CD14-positive monocyte (primary cell): ENCODE data around the gene ATP13A3. TPM values are rescaled to one million over a fixed set of nuclear protein-coding genes. Genes with fewer than 3 reads are reported as not detected.

Experiments
- DNase-seq, 3 donors: peaks; one replicate each; pipeline ENCODE4 v3.0.0-alpha.2; 2011 to 2022
- H2AFZ ChIP-seq: 2 replicates; pipeline ENCODE4 v1.6.0; 2012; ENCODE audit warnings: mild to moderate bottlenecking, low read depth, low read length, inconsistent platforms; ENCODE audit not compliant: insufficient read depth, poor library complexity, severe bottlenecking
- H3K27ac ChIP-seq, 2 donors: 1 replicate in 1 of 2; 2 replicates in 1 of 2; pipeline ENCODE4 v1.5.1; 2012 to 2013; ENCODE audit warnings: low read length in 2 of 2, control low read depth in 1 of 2, inconsistent platforms in 1 of 2, low read depth in 1 of 2, mild to moderate bottlenecking in 1 of 2
- H3K27me3 ChIP-seq, 2 donors: one replicate each; pipeline versions ENCODE4 v1.6.0 to v1.6.1; 2011 to 2013; ENCODE audit warnings: low read length in 2 of 2; ENCODE audit not compliant: control insufficient read depth in 2 of 2, insufficient read depth in 2 of 2
- H3K36me3 ChIP-seq, 2 donors: replicated peaks in 1 of 2; 1 replicate in 1 of 2; 2 replicates in 1 of 2; pipeline versions ENCODE4 v1.5.1 to v1.6.1; 2012 to 2013; ENCODE audit warnings: low read length in 2 of 2, control low read depth in 1 of 2, inconsistent platforms in 1 of 2, mild to moderate bottlenecking in 1 of 2; ENCODE audit not compliant: insufficient read depth in 2 of 2, control insufficient read depth in 1 of 2
- H3K4me1 ChIP-seq, 2 donors: 1 replicate in 1 of 2; 2 replicates in 1 of 2; pipeline versions ENCODE4 v1.5.1 to v1.6.1; 2012 to 2013; ENCODE audit warnings: low read length in 2 of 2, control low read depth in 1 of 2, inconsistent platforms in 1 of 2, mild to moderate bottlenecking in 1 of 2, moderate library complexity in 1 of 2; ENCODE audit not compliant: insufficient read depth in 2 of 2, control insufficient read depth in 1 of 2
- H3K4me2 ChIP-seq: replicated peaks from 2 replicates; pipeline ENCODE3; 2012; ENCODE audit warnings: low read length, moderate library complexity, mild to moderate bottlenecking; ENCODE audit not compliant: poor library complexity, severe bottlenecking; ENCODE audit errors: extremely low read depth
- H3K4me3 ChIP-seq, 3 experiments: fragments of 200-600 bp in 1 of 3; sonication (generic) in 1 of 3; replicated peaks in 1 of 3; 1 replicate in 2 of 3; 2 replicates in 1 of 3; pipeline ENCODE4 v1.5.1; 2011 to 2013; ENCODE audit warnings: low read length in 3 of 3, mild to moderate bottlenecking in 3 of 3, control low read depth in 2 of 3, low read depth in 2 of 3, inconsistent platforms in 1 of 3, moderate library complexity in 1 of 3
- H3K79me2 ChIP-seq: 2 replicates; pipeline ENCODE4 v1.6.0; 2012; ENCODE audit warnings: mild to moderate bottlenecking, control low read depth, inconsistent platforms, low read length, moderate library complexity; ENCODE audit not compliant: insufficient read depth
- H3K9ac ChIP-seq: 2 replicates; pipeline ENCODE4 v1.6.0; 2017; ENCODE audit warnings: low read length, mild to moderate bottlenecking; ENCODE audit not compliant: insufficient read depth, poor library complexity, severe bottlenecking
- H3K9me3 ChIP-seq, 2 donors: replicated peaks in 1 of 2; 1 replicate in 1 of 2; 2 replicates in 1 of 2; pipeline versions ENCODE4 v1.5.1 to v1.6.1; 2012 to 2013; ENCODE audit warnings: low read length in 2 of 2, control low read depth in 1 of 2; ENCODE audit not compliant: control insufficient read depth in 1 of 2, insufficient read depth in 1 of 2
- H4K20me1 ChIP-seq: 2 replicates; pipeline ENCODE4 v1.6.0; 2012; ENCODE audit warnings: mild to moderate bottlenecking, low read length, control low read depth, moderate library complexity; ENCODE audit not compliant: insufficient read depth
- H3K27ac Mint-ChIP-seq, 7 donors: one replicate each; pipeline ENCODE4 v1.8.0; 2020; ENCODE audit warnings: mild to moderate bottlenecking in 7 of 7, mixed read lengths in 7 of 7, moderate library complexity in 6 of 7, inconsistent platforms in 2 of 7
- H3K27me3 Mint-ChIP-seq, 3 donors: one replicate each; pipeline ENCODE4 v1.8.0; 2021 to 2022; ENCODE audit warnings: low read depth in 3 of 3, mild to moderate bottlenecking in 3 of 3, mixed read lengths in 3 of 3, moderate library complexity in 3 of 3, inconsistent platforms in 1 of 3
- H3K36me3 Mint-ChIP-seq, 2 donors: one replicate each; pipeline ENCODE4 v1.8.0; 2020; ENCODE audit warnings: mixed read lengths in 2 of 2, inconsistent platforms in 1 of 2, mild to moderate bottlenecking in 1 of 2
- H3K4me1 Mint-ChIP-seq: one replicate; pipeline ENCODE4 v1.8.0; 2020; ENCODE audit warnings: mild to moderate bottlenecking, mixed read lengths
- H3K4me3 Mint-ChIP-seq, 2 donors: one replicate each; pipeline ENCODE4 v1.8.0; 2020; ENCODE audit warnings: mild to moderate bottlenecking in 2 of 2, mixed read lengths in 2 of 2, moderate library complexity in 1 of 2
- H3K9me3 Mint-ChIP-seq, 7 donors: one replicate each; pipeline ENCODE4 v1.8.0; 2020 to 2022; ENCODE audit warnings: mixed read lengths in 7 of 7, mild to moderate bottlenecking in 6 of 7, moderate library complexity in 6 of 7, inconsistent platforms in 2 of 7
- CTCF ChIP-seq: fragments of 200-600 bp; IDR thresholded peaks from one replicate; pipeline ENCODE4 v1.8.0; 2022; ENCODE audit warnings: antibody characterized with exemption, mild to moderate bottlenecking
- WGBS: methylation state at CpG from one replicate; pipeline ENCODE4 v1.1.5; 2013; ENCODE audit warnings: missing lambda C conversion rate; ENCODE audit not compliant: insufficient coverage; 5-methylcytosine and 5-hydroxymethylcytosine counted together
- intact Hi-C, 2 donors: fragments of 100-400 bp; cut with micrococcal nuclease; formaldehyde crosslinking; loops; one replicate each; pipeline versions ENCODE4 v1.15.0 to v1.15.1; 2023
- polyA plus RNA-seq, 3 donors: library from polyadenylated mRNA; depleted of rRNA in 1 of 3; unstranded in 2 of 3; stranded (reverse) in 1 of 3; fragments of 300-500 nt in 2 of 3; fragments of >200 nt in 1 of 3; fragmentation: Illumina TruSeq in 2 of 3; gene quantifications; 1 replicate in 2 of 3; 2 replicates in 1 of 3; pipeline ENCODE4 v1.2.3, GENCODE V29; 2012 to 2021

The ATP13A3 gene
- polyA plus RNA-seq, 3 donors = 4.7 to 19.5 (median 5.2) TPM

GRCh38 chr3:194475978-194476377 lies 10.8 kb downstream of the ATP13A3 start:
- Histone ChIP-seq H3K27ac (peak overlapping the region in 1 of 2 donors; percentile 15), H3K9ac (no peak overlapping the region), H3K79me2 (peaks cover 99% of the 10 kb centered on the region), H3K9me3 (no peaks in the 10 kb centered on the region), H2AFZ (no peak overlapping the region), H3K4me2 (no peak overlapping the region), H3K4me3 (no peak overlapping the region), H4K20me1 (peaks cover 79% of the 10 kb centered on the region), H3K4me1 (peaks cover 8 to 23% of the 10 kb centered on the region in 2 donors), H3K27me3 (no peaks in the 10 kb centered on the region), H3K36me3 (peaks cover 4 to 32% of the 10 kb centered on the region in 2 donors)
- Mint-ChIP-seq H3K9me3 (no peaks in the 10 kb centered on the region), H3K27ac (no peak overlapping the region), H3K4me1 (peaks cover 20% of the 10 kb centered on the region), H3K27me3 (no peaks in the 10 kb centered on the region), H3K36me3 (peaks cover 19 to 20% of the 10 kb centered on the region in 2 donors), H3K4me3 (no peak overlapping the region)
- 81% methylated on average over 4 of the region's 4 CpGs for WGBS
- DNase-seq = no peak
- no peak for TF ChIP-seq CTCF
- intact Hi-C loops = loop anchor here in 1 of 2 donors (5.0 kb wide), 1 partner anchor 96 kb away; no protein-coding TSS in a partner anchor

- H3K4me3 Mint-ChIP-seq = no peak overlapping the region
- peak overlapping the region in 2 of 7 donors; percentile 4 to 9 for H3K27ac Mint-ChIP-seq
- WGBS = no CpG with 5 or more reads among the region's 4 CpGs
- Histone ChIP-seq H2AFZ (no peak overlapping the region), H3K9ac (no peak overlapping the region), H3K4me2 (no peak overlapping the region), H3K36me3 (peaks cover 4 to 32% of the 10 kb centered on the region in 2 donors), H3K4me1 (peaks cover 4 to 18% of the 10 kb centered on the region in 2 donors), H3K9me3 (no peaks in the 10 kb centered on the region), H3K4me3 (no peak overlapping the region), H3K79me2 (peaks cover 99% of the 10 kb centered on the region), H3K27ac (peak overlapping the region in 1 of 2 donors; percentile 15), H3K27me3 (no peaks in the 10 kb centered on the region), H4K20me1 (peaks cover 80% of the 10 kb centered on the region)
- no peak for DNase-seq
- no peak for TF ChIP-seq CTCF
- H3K27me3 Mint-ChIP-seq = no peaks in the 10 kb centered on the region
- intact Hi-C loops = loop anchor here in 1 of 2 donors (5.0 kb wide), 1 partner anchor 97 kb away; no protein-coding TSS in a partner anchor
- no peaks in the 10 kb centered on the region for H3K9me3 Mint-ChIP-seq
- H3K36me3 Mint-ChIP-seq = peaks cover 17 to 18% of the 10 kb centered on the region in 2 donors
- peaks cover 18% of the 10 kb centered on the region for H3K4me1 Mint-ChIP-seq
Measured at GRCh38 chr3:194475138-194475932, 11.5 kb downstream of the ATP13A3 start.
